NCI-H128 (cell line): ENCODE measurements around the gene NR1D2.
A peak's percentile ranks its signal among the peaks of the same experiment; 100 is the strongest.
"Not testable (repeated sequence)": the region's sequence is repeated elsewhere in the genome, so short reads cannot be mapped to it uniquely, and the experiment has no call there.

Experiments used
- DNase-seq: peaks from one replicate; lab custom pipeline; 2025; ENCODE audit not compliant: unreplicated experiment; lab: John Stamatoyannopoulos, UW

NR1D2 gene

GRCh38 chr3:23944861-23945662 is at the start of gene NR1D2:
Gene NR1D2 (plus strand): TSS chr3:23945286. CDS start chr3:23945579, 293 bp downstream.
- peak; percentile 26 for DNase-seq

DNA sequence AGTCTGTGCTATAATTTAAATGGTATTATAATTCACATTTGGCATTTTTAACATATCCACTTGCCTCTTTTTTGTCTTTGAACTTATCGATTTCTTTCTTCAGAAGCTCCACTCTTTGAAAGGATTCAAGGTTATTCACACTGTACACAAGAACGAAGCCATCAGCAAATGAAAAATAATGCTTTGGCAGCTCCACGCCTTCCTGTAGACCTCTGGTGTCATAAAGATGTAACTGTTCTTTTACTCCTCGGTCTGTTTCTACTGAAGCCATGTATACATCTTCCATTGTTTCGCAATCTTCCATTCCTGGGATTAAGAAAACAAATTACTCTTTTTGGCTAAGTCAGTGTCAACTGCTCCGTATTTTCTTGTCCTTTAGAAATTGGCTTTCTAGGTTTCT is 44.3 kb upstream of the NR1D2 start:
- DNase-seq: no peak

DNA sequence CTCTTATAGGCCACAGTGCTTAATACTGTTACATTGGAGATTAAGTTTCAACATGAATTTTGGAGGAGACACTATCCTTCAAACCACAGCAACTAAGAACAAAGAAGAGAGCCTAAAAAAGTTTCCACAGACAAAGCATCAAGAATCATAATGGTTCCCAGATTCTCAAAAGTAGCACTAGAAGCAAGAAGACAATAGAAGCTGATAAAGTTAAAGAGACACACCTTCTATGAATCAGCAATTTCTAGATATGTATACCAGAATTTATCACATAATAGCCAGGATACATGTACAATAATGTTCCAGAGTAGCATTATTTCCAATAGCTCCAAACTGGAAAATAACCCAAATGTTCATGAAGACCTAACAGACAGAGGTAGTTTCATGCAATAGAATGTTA is 40.5 kb upstream of the NR1D2 start:
- no peak for DNase-seq

- DNase-seq: no peak
Observed at GRCh38 chr3:23909341-23909740, 35.7 kb upstream of the NR1D2 start.

GRCh38 chr3:23911397-23911796 is 33.7 kb upstream of the NR1D2 start:
- DNase-seq: no peak

DNA sequence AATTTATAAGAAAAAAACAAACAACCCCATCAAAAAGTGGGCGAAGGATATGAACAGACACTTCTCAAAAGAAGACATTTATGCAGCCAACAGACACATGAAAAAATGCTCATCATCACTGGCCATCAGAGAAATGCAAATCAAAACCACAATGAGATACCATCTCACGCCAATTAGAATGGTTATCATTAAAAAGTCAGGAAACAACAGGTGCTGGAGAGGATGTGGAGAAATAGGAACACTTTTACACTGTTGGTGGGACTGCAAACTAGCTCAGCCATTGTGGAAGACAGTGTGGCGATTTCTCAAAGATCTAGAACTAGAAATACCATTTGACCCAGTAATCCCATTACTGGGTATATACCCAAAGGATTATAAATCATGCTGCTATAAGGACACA is 32.8 kb upstream of the NR1D2 start:
- not testable (repeated sequence) for DNase-seq

GRCh38 chr3:23913182-23913581 is 31.9 kb upstream of the NR1D2 start:
- DNase-seq: no peak

DNA sequence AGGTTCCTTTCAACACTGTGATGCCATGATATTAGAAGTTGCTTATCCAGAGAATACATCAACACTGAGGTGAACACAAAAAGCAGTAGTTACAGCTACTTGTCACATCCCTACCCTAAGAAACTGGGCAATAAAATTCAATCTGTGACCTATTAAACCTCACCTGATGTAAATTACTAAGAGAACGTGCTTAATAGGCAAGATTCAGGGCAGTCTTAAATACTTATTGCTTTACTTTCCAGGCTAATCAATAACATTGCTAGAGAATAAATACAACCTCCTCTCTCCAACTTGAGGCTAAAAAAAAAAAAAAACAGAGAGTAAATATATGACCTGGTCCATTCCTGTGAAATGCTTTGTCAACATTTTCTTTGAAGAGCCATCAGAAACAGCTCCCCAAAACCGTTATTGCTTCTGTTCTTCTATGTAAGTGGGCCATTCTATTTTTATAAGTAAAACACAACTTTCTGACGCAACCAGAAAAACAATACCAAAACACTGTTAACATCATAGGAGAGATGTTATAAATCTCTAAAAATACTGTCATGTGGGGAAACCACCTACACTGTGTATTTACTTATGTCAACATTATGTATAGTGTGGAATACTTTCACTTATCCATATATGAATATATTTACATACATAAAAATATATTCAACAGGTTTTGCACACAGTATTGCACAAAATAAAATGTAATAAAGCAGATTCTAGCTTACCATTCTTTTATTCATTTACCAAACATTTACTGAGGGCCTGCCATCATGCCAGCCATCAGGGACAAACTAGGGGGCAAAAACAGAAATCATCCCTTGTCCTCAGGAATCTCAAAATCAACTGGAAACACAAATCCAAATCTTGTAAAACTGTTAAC is 31.0 kb upstream of the NR1D2 start:
- DNase-seq: no peak

DNA sequence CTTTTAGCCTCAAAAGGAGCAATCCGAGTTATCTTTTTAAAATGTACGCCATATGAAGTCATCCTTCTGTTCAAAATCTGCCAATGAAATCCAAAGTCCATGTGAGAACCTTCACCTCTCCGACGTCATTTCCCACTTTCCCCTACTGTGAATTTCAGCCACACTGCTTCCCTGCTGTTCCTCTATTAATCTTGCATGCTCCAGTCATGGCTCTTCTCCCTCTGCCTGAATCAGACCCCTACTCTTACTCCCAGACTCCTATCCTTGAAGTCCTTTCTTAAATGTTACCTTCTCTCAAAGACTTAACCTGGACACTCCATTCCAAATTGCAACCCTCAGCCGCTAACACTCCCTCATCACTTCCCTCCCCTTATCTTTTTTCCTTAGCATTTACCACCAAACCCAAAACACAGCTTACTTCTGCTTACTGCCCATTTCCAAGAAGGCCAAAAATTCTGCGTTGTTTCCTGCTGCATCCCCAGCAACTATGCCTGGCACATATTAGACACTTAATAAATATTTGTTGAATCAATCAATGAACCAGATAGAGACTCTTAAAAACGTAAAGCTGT is 29.5 kb upstream of the NR1D2 start:
- no peak for DNase-seq

DNA sequence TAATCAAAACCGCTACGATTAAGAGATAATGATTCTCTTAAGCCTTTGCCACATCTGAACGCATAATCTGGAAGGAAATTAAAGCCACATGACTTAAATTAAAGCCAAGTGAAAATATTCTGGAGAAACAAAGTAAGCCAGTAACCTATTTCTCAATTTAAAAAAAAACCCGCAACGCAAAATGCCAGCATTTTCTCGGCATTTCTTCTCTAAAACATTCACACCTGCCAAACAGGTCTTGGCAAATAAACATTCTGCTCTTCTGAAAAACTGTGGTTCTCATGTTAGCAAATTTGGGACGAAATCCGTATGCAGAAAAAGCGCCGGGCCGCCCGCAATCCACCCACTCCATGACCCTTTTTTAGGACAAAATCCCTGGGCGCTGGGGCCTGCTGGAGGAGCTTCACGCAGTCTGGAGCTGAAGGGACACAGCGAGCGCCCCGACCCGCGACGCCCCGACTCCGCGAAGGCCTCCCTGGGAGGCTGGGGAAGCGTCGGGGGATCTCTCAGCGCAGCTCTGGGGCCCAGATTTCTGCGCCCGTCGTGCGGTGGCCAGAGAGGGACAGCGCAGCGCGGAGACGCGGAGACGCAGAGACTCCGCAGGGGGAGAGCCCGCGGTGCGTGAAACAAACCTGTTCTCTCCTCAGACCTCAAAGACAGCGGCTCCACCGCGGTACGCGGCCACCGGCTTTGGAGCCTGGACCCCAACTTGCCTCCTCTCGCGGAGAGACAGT is 28.8 kb upstream of the NR1D2 start:
- no peak for DNase-seq

- peak; percentile 91 for DNase-seq
Observed at GRCh38 chr3:23916886-23917678, 28.0 kb upstream of the NR1D2 start, which contains the start of the genes NKIRAS1 and RPL15. Gene NKIRAS1 (minus strand): TSS chr3:23916990. CDS start chr3:23910904, 6,086 bp downstream. Gene RPL15 (plus strand): TSS chr3:23917132. CDS start chr3:23917860, 728 bp downstream.

DNA sequence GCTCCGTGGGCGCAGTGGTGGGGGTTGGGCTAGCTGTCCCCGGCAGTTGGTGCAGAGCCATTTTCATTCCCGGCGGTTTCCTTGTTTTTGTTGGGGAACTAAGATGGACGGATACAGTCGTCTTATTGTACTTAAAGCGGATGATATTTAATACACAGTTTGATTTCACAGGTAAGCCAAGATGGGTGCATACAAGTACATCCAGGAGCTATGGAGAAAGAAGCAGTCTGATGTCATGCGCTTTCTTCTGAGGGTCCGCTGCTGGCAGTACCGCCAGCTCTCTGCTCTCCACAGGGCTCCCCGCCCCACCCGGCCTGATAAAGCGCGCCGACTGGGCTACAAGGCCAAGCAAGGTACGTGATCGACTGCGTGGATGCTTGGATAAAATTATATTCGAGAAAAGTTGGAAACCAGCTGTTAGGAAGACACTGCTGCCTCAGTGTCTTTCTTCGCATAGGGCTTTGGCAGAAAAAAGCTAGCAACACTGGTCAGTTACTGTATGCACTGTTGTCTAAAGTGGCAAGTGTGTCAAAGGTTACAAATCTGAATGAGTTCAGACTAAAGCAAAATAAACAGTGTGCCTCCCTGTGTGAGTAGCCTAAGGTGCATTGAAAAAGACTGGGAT is 27.3 kb upstream of the NR1D2 start:
- not testable (repeated sequence) for DNase-seq

GRCh38 chr3:23918331-23918730 is 26.8 kb upstream of the NR1D2 start:
- not testable (repeated sequence) for DNase-seq

DNA sequence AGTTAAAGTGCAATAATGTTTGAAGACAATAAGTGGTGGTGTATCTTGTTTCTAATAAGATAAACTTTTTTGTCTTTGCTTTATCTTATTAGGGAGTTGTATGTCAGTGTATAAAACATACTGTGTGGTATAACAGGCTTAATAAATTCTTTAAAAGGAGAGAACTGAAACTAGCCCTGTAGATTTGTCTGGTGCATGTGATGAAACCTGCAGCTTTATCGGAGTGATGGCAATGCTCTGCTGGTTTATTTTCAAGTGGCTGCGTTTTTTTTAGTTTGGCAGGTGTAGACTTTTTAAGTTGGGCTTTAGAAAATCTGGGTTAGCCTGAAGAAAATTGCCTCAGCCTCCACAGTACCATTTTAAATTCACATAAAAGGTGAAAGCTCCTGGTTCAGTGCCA is 25.5 kb upstream of the NR1D2 start:
- DNase-seq: no peak

GRCh38 chr3:23920151-23920655 is 24.9 kb upstream of the NR1D2 start:
- DNase-seq: no peak

DNA sequence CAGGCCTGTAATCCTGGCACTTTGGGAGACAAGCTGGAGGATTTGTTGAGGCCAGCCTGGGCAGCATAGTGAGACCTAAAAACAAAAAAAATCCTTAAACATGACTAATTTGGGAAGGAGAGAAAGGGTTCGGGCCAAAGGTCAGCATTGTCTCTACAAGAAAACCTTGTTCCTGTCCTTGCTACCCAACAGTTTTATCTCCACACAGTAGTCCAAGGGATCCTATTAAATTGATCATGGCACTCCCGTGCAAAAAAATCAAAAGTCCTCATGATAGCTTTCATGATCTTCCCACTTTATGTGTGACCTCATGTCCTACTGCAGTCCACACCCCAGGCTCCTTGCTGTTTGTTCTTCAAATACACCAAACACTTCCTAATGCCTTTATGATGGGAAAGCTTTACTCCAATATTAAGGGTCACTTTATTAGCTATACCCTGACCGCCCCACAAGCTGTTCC is 24.0 kb upstream of the NR1D2 start:
- DNase-seq: no peak

GRCh38 chr3:23923786-23924185 is 21.3 kb upstream of the NR1D2 start:
- DNase-seq: no peak

- DNase-seq: no peak
Observed at GRCh38 chr3:23926246-23926645, 18.8 kb upstream of the NR1D2 start.

- DNase-seq: no peak
Observed at GRCh38 chr3:23926736-23927135, 18.4 kb upstream of the NR1D2 start.
